Melanocyte of skin (primary cell): ENCODE data around the gene LRRC15. TPM values are rescaled to one million over a fixed set of nuclear protein-coding genes. Genes with fewer than 3 reads are reported as not detected.

Source experiments
- total RNA-seq, 2 donors: library from RNA; depleted of rRNA; stranded (reverse); fragments of >200 nt; gene quantifications; 2 replicates each; pipeline ENCODE4 v1.2.3, GENCODE V29; 2012

Gene LRRC15
- total RNA-seq, result under 1 TPM in 1 of 2 donors, not detected in 1; under 0.01 TPM

GRCh38 chr3:194369522-194370279 lies at the start of gene LRRC15:
Gene LRRC15 (minus strand): TSS chr3:194369743. CDS start chr3:194361043, 8,700 bp downstream.

GRCh38 chr3:194399166-194399565 lies 29.6 kb upstream of the LRRC15 start, which contains the start of gene GP5:
Gene GP5 (minus strand): TSS chr3:194399266. CDS start chr3:194398282, 984 bp downstream.

GRCh38 chr3:194351080-194351672 lies 18.4 kb downstream of the LRRC15 start, which contains the start of gene CPN2:
Gene CPN2 (minus strand): TSS chr3:194351328. CDS start chr3:194342702, 8,626 bp downstream.

Other genes starting within 250 kb of the LRRC15 start
- gene HES1, start 233.6 kb downstream of the LRRC15 start, total RNA-seq, result 10 to 100 TPM in 1 of 2 donors, 1 to 10 TPM in 1; 2.4 to 27.0 TPM
- not detected for gene CPN2, start 18.4 kb downstream of the LRRC15 start, total RNA-seq
- under 1 TPM; under 0.01 to 0.33 TPM for gene GP5, start 29.5 kb upstream of the LRRC15 start, total RNA-seq
- 10 to 100 TPM; 71.9 to 89.6 TPM for gene ATP13A3, start 117.3 kb upstream of the LRRC15 start, total RNA-seq